H9 (cell line): ENCODE measurements around the gene TDRD9. TPM values are rescaled to one million over a fixed set of nuclear protein-coding genes. Genes with fewer than 3 reads are reported as not detected.

ENCODE experiments used
- DNase-seq: peaks from one replicate; pipeline ENCODE4 v3.0.0-alpha.2; 2017
- H2AFZ ChIP-seq: one replicate; pipeline ENCODE4 v1.6.1; 2013; ENCODE audit warnings: mild to moderate bottlenecking, low read length, control low read depth, moderate library complexity
- H2AK5ac ChIP-seq: 2 replicates; pipeline ENCODE4 v1.6.1; 2013; ENCODE audit warnings: low read length, control low read depth, mixed read lengths; ENCODE audit not compliant: insufficient read length
- H2BK120ac ChIP-seq: one replicate; pipeline ENCODE4 v1.6.1; 2013; ENCODE audit warnings: low read depth, mild to moderate bottlenecking, low read length, control low read depth, inconsistent platforms; ENCODE audit not compliant: poor library complexity, severe bottlenecking
- H2BK12ac ChIP-seq: 2 replicates; pipeline ENCODE4 v1.6.1; 2013; ENCODE audit warnings: low read length, control low read depth, mixed read lengths, low read depth; ENCODE audit not compliant: insufficient read length
- H2BK15ac ChIP-seq: 2 replicates; pipeline ENCODE4 v1.6.1; 2013; ENCODE audit warnings: low read depth, low read length, control low read depth
- H2BK20ac ChIP-seq: one replicate; pipeline ENCODE4 v1.6.1; 2013; ENCODE audit warnings: low read depth, mild to moderate bottlenecking, low read length, control low read depth, inconsistent platforms; ENCODE audit not compliant: poor library complexity, severe bottlenecking
- H2BK5ac ChIP-seq: 2 replicates; pipeline ENCODE4 v1.6.1; 2013; ENCODE audit warnings: low read length, control low read depth, mixed read lengths; ENCODE audit not compliant: insufficient read length
- H3K14ac ChIP-seq: 2 replicates; pipeline ENCODE4 v1.6.1; 2013; ENCODE audit warnings: low read length, control low read depth; ENCODE audit not compliant: insufficient read depth
- H3K18ac ChIP-seq: 2 replicates; pipeline ENCODE4 v1.6.1; 2013; ENCODE audit warnings: low read depth, mild to moderate bottlenecking, mixed read lengths, low read length, control low read depth; ENCODE audit not compliant: insufficient read length
- H3K23ac ChIP-seq: 2 replicates; pipeline ENCODE4 v1.6.1; 2013; ENCODE audit warnings: low read length, control low read depth, mixed read lengths, low read depth; ENCODE audit not compliant: insufficient read length
- H3K23me2 ChIP-seq: 2 replicates; pipeline ENCODE4 v1.6.1; 2013; ENCODE audit warnings: low read depth, mild to moderate bottlenecking, mixed read lengths, low read length, control low read depth; ENCODE audit not compliant: insufficient read length, poor library complexity, severe bottlenecking
- H3K27ac ChIP-seq: 2 replicates; pipeline ENCODE4 v1.5.1; 2013; ENCODE audit warnings: low read length, control low read depth, mixed read lengths, low read depth; ENCODE audit not compliant: insufficient read length
- H3K27me3 ChIP-seq: 2 replicates; pipeline ENCODE4 v1.6.1; 2013; ENCODE audit warnings: low read length, control low read depth, inconsistent platforms; ENCODE audit not compliant: insufficient read depth
- H3K4ac ChIP-seq: 2 replicates; pipeline ENCODE4 v1.6.1; 2013; ENCODE audit warnings: low read depth, mild to moderate bottlenecking, control low read depth, inconsistent platforms, low read length, moderate library complexity
- H3K4me1 ChIP-seq: 2 replicates; pipeline ENCODE4 v1.6.1; 2013; ENCODE audit warnings: low read length, control low read depth, inconsistent platforms; ENCODE audit not compliant: insufficient read depth
- H3K4me2 ChIP-seq: 2 replicates; pipeline ENCODE4 v1.6.1; 2013; ENCODE audit warnings: low read length, control low read depth, mixed read lengths; ENCODE audit not compliant: insufficient read length, insufficient read depth
- H3K56ac ChIP-seq: 2 replicates; pipeline ENCODE4 v1.6.1; 2013; ENCODE audit warnings: low read depth, mild to moderate bottlenecking, mixed read lengths, low read length, control low read depth; ENCODE audit not compliant: insufficient read length
- H3K79me1 ChIP-seq: 2 replicates; pipeline ENCODE4 v1.6.1; 2013; ENCODE audit warnings: low read depth, mild to moderate bottlenecking, moderate library complexity, low read length, control low read depth, inconsistent platforms; ENCODE audit not compliant: insufficient read depth, poor library complexity, severe bottlenecking
- H3K79me2 ChIP-seq: 2 replicates; pipeline ENCODE4 v1.6.1; 2013; ENCODE audit warnings: low read length, control low read depth, inconsistent platforms; ENCODE audit not compliant: insufficient read depth
- H3K9ac ChIP-seq: 2 replicates; pipeline ENCODE4 v1.6.1; 2013; ENCODE audit warnings: low read length, control low read depth, mixed read lengths; ENCODE audit not compliant: insufficient read length; ENCODE audit errors: extremely low read depth
- H3K9me3 ChIP-seq: one replicate; pipeline ENCODE4 v1.6.1; 2013; ENCODE audit warnings: low read depth, low read length, inconsistent platforms; ENCODE audit not compliant: control insufficient read depth
- H3T11ph ChIP-seq: one replicate; pipeline ENCODE4 v1.6.1; 2013; ENCODE audit warnings: mild to moderate bottlenecking, low read length, control low read depth, inconsistent platforms
- H4K20me1 ChIP-seq: one replicate; pipeline ENCODE4 v1.6.1; 2013; ENCODE audit not compliant: control insufficient read depth, insufficient read length, insufficient read depth
- H4K5ac ChIP-seq: 2 replicates; pipeline ENCODE4 v1.6.1; 2013; ENCODE audit warnings: low read depth, mild to moderate bottlenecking, mixed read lengths, low read length, control low read depth; ENCODE audit not compliant: insufficient read length
- H4K8ac ChIP-seq: replicated peaks from 2 replicates; pipeline ENCODE4 v1.6.1; 2013; ENCODE audit warnings: low read length, control low read depth, mixed read lengths, low read depth; ENCODE audit not compliant: insufficient read length
- H4K91ac ChIP-seq: 2 replicates; pipeline ENCODE4 v1.6.1; 2013; ENCODE audit warnings: low read depth, mild to moderate bottlenecking, moderate library complexity, mixed read lengths, low read length, control low read depth; ENCODE audit not compliant: insufficient read length
- H3K27ac Mint-ChIP-seq, 3 experiments: 2 replicates in 2 of 3; 3 replicates in 1 of 3; pipeline ENCODE4 v1.8.0; 2020 to 2021; ENCODE audit warnings: mixed read lengths in 3 of 3, mild to moderate bottlenecking in 1 of 3, moderate library complexity in 1 of 3
- H3K27me3 Mint-ChIP-seq: 2 replicates; pipeline ENCODE4 v1.8.0; 2021; ENCODE audit warnings: low read depth, mild to moderate bottlenecking, moderate library complexity, mixed read lengths
- H3K36me3 Mint-ChIP-seq, 3 experiments: 2 replicates in 2 of 3; 3 replicates in 1 of 3; pipeline ENCODE4 v1.8.0; 2020 to 2021; ENCODE audit warnings: low read depth in 3 of 3, mixed read lengths in 3 of 3; ENCODE audit not compliant: insufficient read depth in 1 of 3
- H3K4me1 Mint-ChIP-seq, 2 experiments: 2 replicates each; pipeline ENCODE4 v1.8.0; 2020; ENCODE audit warnings: mixed read lengths in 2 of 2
- H3K4me3 Mint-ChIP-seq, 2 experiments: 2 replicates in 1 of 2; 3 replicates in 1 of 2; pipeline ENCODE4 v1.8.0; 2020 to 2021; ENCODE audit warnings: mild to moderate bottlenecking in 2 of 2, mixed read lengths in 2 of 2, moderate library complexity in 1 of 2
- H3K9me3 Mint-ChIP-seq, 2 experiments: 2 replicates in 1 of 2; 3 replicates in 1 of 2; pipeline ENCODE4 v1.8.0; 2020; ENCODE audit warnings: mild to moderate bottlenecking in 2 of 2, mixed read lengths in 2 of 2, moderate library complexity in 1 of 2
- CTCF ChIP-seq: fragments of 200-600 bp; sonication (generic); conservative IDR thresholded peaks from 3 replicates; pipeline ENCODE4 v1.8.0; 2021; ENCODE audit warnings: antibody characterized with exemption, mild to moderate bottlenecking
- WGBS: extraction: QIAGEN DNeasy Blood & Tissue Kit; methylation state at CpG from one replicate; pipeline ENCODE4 v1.1.7; 2013; ENCODE audit warnings: missing lambda C conversion rate, low lambda C conversion rate, mixed read lengths; ENCODE audit not compliant: insufficient read length; ENCODE audit errors: extremely low coverage; 5-methylcytosine and 5-hydroxymethylcytosine counted together
- total RNA-seq: library from RNA; stranded (reverse); gene quantifications from 2 replicates; pipeline ENCODE4 v1.2.1, GENCODE V29; 2021

The TDRD9 gene
- total RNA-seq, 1 experiment from 2014 or later: not detected

GRCh38 chr14:104084251-104085002, 156.2 kb downstream of the TDRD9 start:
- Histone ChIP-seq H3K27ac (no peak overlapping the region), H2AK5ac (no peak overlapping the region), H3K4me2 (no peak overlapping the region), H3K14ac (no peak overlapping the region), H3K18ac (no peak overlapping the region), H3K56ac (no peak overlapping the region), H3T11ph (no peak overlapping the region), H2AFZ (no peak overlapping the region), H4K5ac (no peak overlapping the region), H3K9me3 (no peaks in the 10 kb centered on the region), H3K79me2 (no peaks in the 10 kb centered on the region), H2BK5ac (no peak overlapping the region), H2BK120ac (no peak overlapping the region), H2BK15ac (no peak overlapping the region), H4K8ac (no peak overlapping the region), H3K4me1 (no peaks in the 10 kb centered on the region), H3K9ac (no peak overlapping the region), H3K27me3 (no peaks in the 10 kb centered on the region), H3K4ac (no peak overlapping the region), H3K23me2 (no peaks in the 10 kb centered on the region), H3K79me1 (no peaks in the 10 kb centered on the region), H4K20me1 (no peaks in the 10 kb centered on the region), H4K91ac (no peak overlapping the region), H3K23ac (no peak overlapping the region), H2BK12ac (no peak overlapping the region), H2BK20ac (no peak overlapping the region)
- no peak for DNase-seq
- peaks cover 0 to 6% of the 10 kb centered on the region in 2 experiments; a peak in 2 of 4 replicates for H3K4me1 Mint-ChIP-seq
- no peaks in the 10 kb centered on the region for H3K36me3 Mint-ChIP-seq
- no peaks in the 10 kb centered on the region; a peak in 1 of 5 replicates for H3K9me3 Mint-ChIP-seq
- WGBS: no CpG with 5 or more reads among the region's 16 CpGs
- H3K27me3 Mint-ChIP-seq: peaks cover 5% of the 10 kb centered on the region
- no peak overlapping the region; a peak in 1 of 5 replicates for H3K4me3 Mint-ChIP-seq
- H3K27ac Mint-ChIP-seq: no peak overlapping the region; a peak in 1 of 7 replicates
- no peak for TF ChIP-seq CTCF
